Smooth muscle cell (in vitro differentiated cells): Measurements from ENCODE around the gene SEPTIN10. TPM values are rescaled to one million over a fixed set of nuclear protein-coding genes. Genes with fewer than 3 reads are reported as not detected.
A peak's percentile ranks its signal among the peaks of the same experiment; 100 is the strongest.
"Not testable (repeated sequence)": the region's sequence is repeated elsewhere in the genome, so short reads cannot be mapped to it uniquely, and the experiment has no call there.

Experiments
- DNase-seq: peaks from one replicate; lab custom pipeline; 2025; ENCODE audit not compliant: unreplicated experiment; lab: John Stamatoyannopoulos, UW
- H2AFZ ChIP-seq: fragments of 200-600 bp; sonication (generic); 2 replicates; pipeline ENCODE4 v1.6.0; 2016; ENCODE audit warnings: antibody characterized with exemption, low read depth, mild to moderate bottlenecking
- H3F3A ChIP-seq: fragments of 200-600 bp; sonication (generic); 2 replicates; pipeline ENCODE4 v1.6.0; 2017; ENCODE audit warnings: antibody characterized with exemption, low read depth
- H3K27ac ChIP-seq: fragments of 200-600 bp; sonication (generic); 2 replicates; pipeline ENCODE4 v1.5.1; 2016; ENCODE audit warnings: low read depth, mild to moderate bottlenecking
- H3K27me3 ChIP-seq: fragments of 200-600 bp; sonication (generic); 2 replicates; pipeline ENCODE4 v1.6.1; 2016; ENCODE audit warnings: low read depth, mild to moderate bottlenecking
- H3K36me3 ChIP-seq: fragments of 200-600 bp; sonication (generic); 2 replicates; pipeline ENCODE4 v1.5.1; 2016; ENCODE audit warnings: low read depth
- H3K4me1 ChIP-seq: fragments of 200-600 bp; sonication (generic); 2 replicates; pipeline ENCODE4 v1.5.1; 2016; ENCODE audit warnings: low read depth
- H3K4me2 ChIP-seq: fragments of 200-600 bp; sonication (generic); 2 replicates; pipeline ENCODE4 v1.6.0; 2016; ENCODE audit warnings: mild to moderate bottlenecking
- H3K4me3 ChIP-seq: fragments of 200-600 bp; sonication (generic); 2 replicates; pipeline ENCODE4 v1.5.1; 2016; ENCODE audit warnings: mild to moderate bottlenecking
- H3K79me2 ChIP-seq: fragments of 200-600 bp; sonication (generic); 2 replicates; pipeline ENCODE4 v1.6.0; 2016; ENCODE audit warnings: low read depth, mild to moderate bottlenecking
- H3K9ac ChIP-seq: fragments of 200-600 bp; sonication (generic); 2 replicates; pipeline ENCODE4 v1.6.0; 2016; ENCODE audit warnings: low read depth
- H3K9me3 ChIP-seq: fragments of 200-600 bp; sonication (generic); replicated peaks from 2 replicates; pipeline ENCODE4 v1.5.1; 2016; ENCODE audit warnings: low read depth
- H4K20me1 ChIP-seq: fragments of 200-600 bp; sonication (generic); 2 replicates; pipeline ENCODE4 v1.6.0; 2016; ENCODE audit warnings: low read depth
- CTCF ChIP-seq: fragments of 200-600 bp; sonication (generic); IDR thresholded peaks from 2 replicates; pipeline ENCODE4 v1.5.1; 2017; ENCODE audit warnings: borderline replicate concordance, mild to moderate bottlenecking, antibody characterized with exemption; ENCODE audit not compliant: insufficient read depth, poor library complexity, severe bottlenecking
- WGBS: methylation state at CpG from one replicate; pipeline ENCODE4 v1.1.7; 2016; ENCODE audit warnings: low lambda C conversion rate; 5-methylcytosine and 5-hydroxymethylcytosine counted together
- polyA plus RNA-seq: library from polyadenylated mRNA; unstranded; fragments of >200 nt; fragmentation: Nextera tagmentation; extraction: Ambion mirVana; gene quantifications from 2 replicates; pipeline ENCODE4 v1.2.1, GENCODE V29; 2016
- total RNA-seq: library from RNA; depleted of rRNA; stranded (reverse); fragments of >200 nt; gene quantifications from 2 replicates; pipeline ENCODE4 v1.2.3, GENCODE V29; 2014

Gene SEPTIN10
- total and polyA plus RNA-seq, 2 experiments from 2014 or later, result 39.2 to 92.1 TPM

GRCh38 chr2:109645412-109646184, 31.8 kb upstream of the SEPTIN10 start:
- 78% methylated on average over 14 of the region's 14 CpGs for WGBS
- H2AFZ ChIP-seq, result no peak overlapping the region
- H3K4me2 ChIP-seq, result peak overlapping the region; percentile 63

GRCh38 chr2:109644571-109645275, 31.0 kb upstream of the SEPTIN10 start:
- TF ChIP-seq CTCF, result no peak
- Histone ChIP-seq H3K27ac (peak overlapping the region; percentile 67), H2AFZ (peak overlapping the region; percentile 77), H3F3A (no peaks in the 10 kb centered on the region), H3K79me2 (no peaks in the 10 kb centered on the region), H3K27me3 (no peaks in the 10 kb centered on the region), H3K4me2 (peak overlapping the region; percentile 63), H3K36me3 (no peaks in the 10 kb centered on the region), H3K9ac (peak overlapping the region; percentile 6), H3K9me3 (no peaks in the 10 kb centered on the region), H3K4me3 (no peak overlapping the region), H3K4me1 (peaks cover 21% of the 10 kb centered on the region), H4K20me1 (no peaks in the 10 kb centered on the region)
- no peak for DNase-seq
- 24% methylated on average over 12 of the region's 12 CpGs for WGBS

More at GRCh38 chr2:109645412-109646184, 31.8 kb upstream of the SEPTIN10 start:
- Histone ChIP-seq H3K4me3 (no peak overlapping the region), H3K36me3 (no peaks in the 10 kb centered on the region), H3K79me2 (no peaks in the 10 kb centered on the region), H3K9ac (no peak overlapping the region), H3K27ac (peak overlapping the region; percentile 68), H3F3A (no peaks in the 10 kb centered on the region), H3K9me3 (no peaks in the 10 kb centered on the region), H3K27me3 (no peaks in the 10 kb centered on the region), H3K4me1 (peaks cover 21% of the 10 kb centered on the region), H4K20me1 (no peaks in the 10 kb centered on the region)
- no peak for DNase-seq
- no peak for TF ChIP-seq CTCF

- H3K79me2 ChIP-seq, H3K27ac ChIP-seq, H3K4me2 ChIP-seq, H4K20me1 ChIP-seq, H3K4me1 ChIP-seq, H3F3A ChIP-seq, H3K4me3 ChIP-seq, DNase-seq, H3K36me3 ChIP-seq, H3K9ac ChIP-seq, H3K27me3 ChIP-seq, H2AFZ ChIP-seq, H3K9me3 ChIP-seq: not testable (repeated sequence)
- WGBS, result 97% methylated on average over 9 of the region's 9 CpGs
Measured at GRCh38 chr2:109640000-109640399, 26.2 kb upstream of the SEPTIN10 start.

- no peak for DNase-seq
- Histone ChIP-seq H3F3A (no peaks in the 10 kb centered on the region), H3K36me3 (no peaks in the 10 kb centered on the region), H3K4me2 (no peak overlapping the region), H3K27ac (no peak overlapping the region), H3K27me3 (no peaks in the 10 kb centered on the region), H3K79me2 (no peaks in the 10 kb centered on the region), H2AFZ (no peak overlapping the region), H3K4me3 (no peak overlapping the region), H3K9me3 (no peaks in the 10 kb centered on the region), H4K20me1 (no peaks in the 10 kb centered on the region), H3K9ac (no peak overlapping the region), H3K4me1 (no peaks in the 10 kb centered on the region)
- 86% methylated on average over 3 of the region's 3 CpGs for WGBS
- no peak for TF ChIP-seq CTCF
Measured at GRCh38 chr2:109638795-109639194, 25.0 kb upstream of the SEPTIN10 start.
